Dermis blood vessel endothelial cell (primary cell): ENCODE data around the gene KIAA1755. TPM values are rescaled to one million over a fixed set of nuclear protein-coding genes. Genes with fewer than 3 reads are reported as not detected.

Experiments
- DNase-seq: peaks from one replicate; pipeline ENCODE4 v3.0.0; 2010
- total RNA-seq: library from RNA; depleted of rRNA; stranded (reverse); fragments of >200 nt; gene quantifications from 2 replicates; pipeline ENCODE4 v1.2.3, GENCODE V29; 2014

KIAA1755 gene
- total RNA-seq, 1 donor from 2014 or later: 0.51 TPM

- no peak for DNase-seq
Observed at GRCh38 chr20:38164624-38165088, 95.9 kb downstream of the KIAA1755 start.

- peak; percentile 24 for DNase-seq
Observed at GRCh38 chr20:38164069-38164468, 96.5 kb downstream of the KIAA1755 start.

- peak; percentile 36 for DNase-seq
Observed at GRCh38 chr20:38162878-38163875, 97.4 kb downstream of the KIAA1755 start.

GRCh38 chr20:38162149-38162548, 98.4 kb downstream of the KIAA1755 start:
- DNase-seq: no peak

GRCh38 chr20:38161412-38161774, 99.1 kb downstream of the KIAA1755 start:
- DNase-seq: peak; percentile 8

Other genes with a start within 250 kb of the KIAA1755 start
- gene TTI1, start 227.3 kb downstream of the KIAA1755 start, total RNA-seq: 18.5 and 22.2 TPM in 2 replicates
- 17.7 and 22.1 TPM in 2 replicates for gene RPRD1B, start 227.0 kb downstream of the KIAA1755 start, total RNA-seq
- gene TGM2, start 95.5 kb downstream of the KIAA1755 start, total RNA-seq: 401 and 1,564 TPM in 2 replicates
- not detected in 2 replicates for gene BPI, start 43.4 kb upstream of the KIAA1755 start, total RNA-seq
- gene LBP, start 85.7 kb upstream of the KIAA1755 start, total RNA-seq: 0.05 TPM in 1 of 2 replicates, not detected in the other
- 6.7 and 11.6 TPM in 2 replicates for gene SNHG17, start 174.6 kb upstream of the KIAA1755 start, total RNA-seq
- gene RALGAPB, start 212.1 kb upstream of the KIAA1755 start, total RNA-seq: 28.4 and 29.1 TPM in 2 replicates